Stomach (tissue), 4 donors: Measurements from ENCODE around the gene KCNQ1.

Experiments
- EP300 ChIP-seq: sonication (generic); formaldehyde crosslinking; IDR thresholded peaks from one replicate; pipeline ENCODE4 v1.6.1; 2017; ENCODE audit warnings: antibody characterized with exemption
- POLR2A ChIP-seq, 4 donors: fragments of 450-650 bp; IDR thresholded peaks; one replicate each; pipeline ENCODE4 v1.6.1; 2016; ENCODE audit warnings: antibody characterized with exemption in 4 of 4, control low read depth in 2 of 4, mild to moderate bottlenecking in 1 of 4, moderate library complexity in 1 of 4
- POLR2AphosphoS5 ChIP-seq, 3 donors: sonication (generic); formaldehyde crosslinking; IDR thresholded peaks; one replicate each; pipeline ENCODE4 v1.6.1; 2016; ENCODE audit warnings: antibody characterized with exemption in 3 of 3
- TF ChIP-seq, protein P1 (sequence below), 7 experiments: fragments of 450-650 bp in 4 of 7; fragments of 200-600 bp in 3 of 7; sonication (generic) in 3 of 7; IDR thresholded peaks; one replicate each; pipeline ENCODE4 v1.5.1; 2016 to 2019; ENCODE audit warnings: antibody characterized with exemption in 7 of 7, control low read depth in 2 of 7, mild to moderate bottlenecking in 1 of 7

DNA sequence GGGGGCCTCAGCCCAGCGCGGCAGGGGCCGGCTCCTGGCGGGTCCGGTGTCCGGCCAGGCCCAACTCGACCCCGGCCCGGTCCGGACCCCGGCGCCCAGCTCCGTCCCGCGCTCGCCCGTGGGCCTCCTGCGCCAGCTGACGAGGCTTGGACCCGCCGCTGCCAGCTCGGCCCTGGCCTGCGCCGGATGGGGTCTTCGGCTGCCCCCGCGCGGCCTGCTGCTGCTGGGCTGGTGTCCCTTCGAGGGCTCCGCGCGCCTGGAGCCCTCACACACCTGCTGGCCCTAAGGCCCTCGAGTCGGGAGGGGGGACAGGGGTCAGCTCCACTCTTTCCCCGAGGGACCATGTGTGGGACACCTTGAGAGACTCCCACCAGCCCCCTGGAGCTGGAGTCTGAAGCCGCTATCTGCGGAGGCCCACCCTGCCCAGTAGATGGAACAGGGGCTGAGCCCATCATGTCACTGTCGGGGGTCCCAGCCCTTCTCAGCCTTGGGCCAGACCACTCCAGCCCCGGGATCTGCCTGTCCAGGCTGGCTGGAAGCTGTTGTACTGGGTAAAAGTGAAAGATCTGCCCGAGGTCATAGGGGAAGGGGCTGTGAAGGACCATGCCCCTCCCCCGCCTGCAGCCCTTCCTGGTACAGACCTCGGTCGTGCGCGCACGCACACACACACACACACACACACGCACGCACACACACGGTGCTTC lies 441.5 kb downstream of the KCNQ1 start:
- TF ChIP-seq, protein P1, sequence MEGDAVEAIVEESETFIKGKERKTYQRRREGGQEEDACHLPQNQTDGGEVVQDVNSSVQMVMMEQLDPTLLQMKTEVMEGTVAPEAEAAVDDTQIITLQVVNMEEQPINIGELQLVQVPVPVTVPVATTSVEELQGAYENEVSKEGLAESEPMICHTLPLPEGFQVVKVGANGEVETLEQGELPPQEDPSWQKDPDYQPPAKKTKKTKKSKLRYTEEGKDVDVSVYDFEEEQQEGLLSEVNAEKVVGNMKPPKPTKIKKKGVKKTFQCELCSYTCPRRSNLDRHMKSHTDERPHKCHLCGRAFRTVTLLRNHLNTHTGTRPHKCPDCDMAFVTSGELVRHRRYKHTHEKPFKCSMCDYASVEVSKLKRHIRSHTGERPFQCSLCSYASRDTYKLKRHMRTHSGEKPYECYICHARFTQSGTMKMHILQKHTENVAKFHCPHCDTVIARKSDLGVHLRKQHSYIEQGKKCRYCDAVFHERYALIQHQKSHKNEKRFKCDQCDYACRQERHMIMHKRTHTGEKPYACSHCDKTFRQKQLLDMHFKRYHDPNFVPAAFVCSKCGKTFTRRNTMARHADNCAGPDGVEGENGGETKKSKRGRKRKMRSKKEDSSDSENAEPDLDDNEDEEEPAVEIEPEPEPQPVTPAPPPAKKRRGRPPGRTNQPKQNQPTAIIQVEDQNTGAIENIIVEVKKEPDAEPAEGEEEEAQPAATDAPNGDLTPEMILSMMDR (IDR thresholded peaks at IDR 0.05): no peak
- TF ChIP-seq POLR2AphosphoS5 (IDR thresholded peaks at IDR 0.05) (no peak), POLR2A (IDR thresholded peaks at IDR 0.05) (no peak), EP300 (no peak)
